Measurements from ENCODE around the gene MYO10.

GRCh38 chr5:16983972-16984371 lies 47.9 kb upstream of the MYO10 start:
- TF ChIP-seq CTCF (IDR thresholded peaks at IDR 0.05; ENCODE audit: low read depth, low read length) (no peak), EZH2phosphoT487 (IDR thresholded peaks at IDR 0.05; ENCODE audit: low read depth) (no peak)

Measured in OCI-LY3 (cell line).